Measurements from ENCODE around the gene F2R.
A peak's percentile ranks its signal among the peaks of the same experiment; 100 is the strongest.
"Not testable (repeated sequence)": the region's sequence is repeated elsewhere in the genome, so short reads cannot be mapped to it uniquely, and the experiment has no call there.

Gene F2R

GRCh38 chr5:76720988-76721569 is 5.2 kb downstream of the F2R start:
- no peak for DNase-seq

GRCh38 chr5:76723266-76723665 is 7.3 kb downstream of the F2R start:
- DNase-seq: no peak

- no peak for DNase-seq
Measured at GRCh38 chr5:76723906-76724305, 8.0 kb downstream of the F2R start.

- no peak for DNase-seq
Measured at GRCh38 chr5:76724871-76725270, 8.9 kb downstream of the F2R start.

GRCh38 chr5:76728965-76729364 is 13.0 kb downstream of the F2R start:
- no peak for DNase-seq

GRCh38 chr5:76729373-76730290 is 13.7 kb downstream of the F2R start:
- no peak for DNase-seq

- peak; percentile 40 for DNase-seq
Measured at GRCh38 chr5:76732405-76733048, 16.6 kb downstream of the F2R start.

GRCh38 chr5:76733049-76733417 is 17.1 kb downstream of the F2R start:
- DNase-seq: peak; percentile 80

- DNase-seq: no peak
Measured at GRCh38 chr5:76735762-76736545, 20.0 kb downstream of the F2R start.

GRCh38 chr5:76736679-76737556 is 21.0 kb downstream of the F2R start:
- DNase-seq: peak; percentile 46

- DNase-seq: no peak
Measured at GRCh38 chr5:76737846-76738245, 21.9 kb downstream of the F2R start.

- DNase-seq: not testable (repeated sequence)
Measured at GRCh38 chr5:76741506-76741905, 25.6 kb downstream of the F2R start.

- no peak for DNase-seq
Measured at GRCh38 chr5:76742583-76742982, 26.7 kb downstream of the F2R start.

GRCh38 chr5:76744632-76745031 is 28.7 kb downstream of the F2R start:
- DNase-seq: no peak

- DNase-seq: no peak
Measured at GRCh38 chr5:76745670-76746069, 29.7 kb downstream of the F2R start.

- no peak for DNase-seq
Measured at GRCh38 chr5:76746677-76747076, 30.8 kb downstream of the F2R start.

- DNase-seq: no peak
Measured at GRCh38 chr5:76747706-76748105, 31.8 kb downstream of the F2R start.

GRCh38 chr5:76751291-76751690 is 35.4 kb downstream of the F2R start:
- DNase-seq: no peak

- DNase-seq: no peak
Measured at GRCh38 chr5:76754668-76755078, 38.7 kb downstream of the F2R start.

- DNase-seq: no peak
Measured at GRCh38 chr5:76755779-76756637, 40.1 kb downstream of the F2R start.

- DNase-seq: no peak
Measured at GRCh38 chr5:76757049-76757448, 41.1 kb downstream of the F2R start.

All from CD4-positive, alpha-beta T cell treated with Interleukin-17A for 1 hour (primary cell).